HG02763 (cell line): ENCODE results near the gene TIPRL.
"Not testable (repeated sequence)": the region's sequence is repeated elsewhere in the genome, so short reads cannot be mapped to it uniquely, and the experiment has no call there.

ENCODE experiments used
- ATAC-seq: cut with Tn5 transposase; IDR thresholded peaks from one replicate; pipeline ENCODE4 v1.9.1; 2021; ENCODE audit warnings: mild to moderate bottlenecking, moderate library complexity; ENCODE audit not compliant: unreplicated experiment

TIPRL gene

GRCh38 chr1:168207673-168208072 lies 28.9 kb downstream of the TIPRL start:
- not testable (repeated sequence) for ATAC-seq

GRCh38 chr1:168210312-168210711 lies 31.6 kb downstream of the TIPRL start:
- ATAC-seq, result no peak

GRCh38 chr1:168213349-168213748 lies 34.6 kb downstream of the TIPRL start:
- no peak for ATAC-seq

GRCh38 chr1:168216171-168216570 lies 37.4 kb downstream of the TIPRL start:
- ATAC-seq, result no peak

GRCh38 chr1:168217664-168218063 lies 38.9 kb downstream of the TIPRL start:
- ATAC-seq, result no peak

- no peak for ATAC-seq
These were observed 39.9 kb downstream of the TIPRL start for GRCh38 chr1:168218658-168219057.

- ATAC-seq, result no peak
These were observed 41.7 kb downstream of the TIPRL start for GRCh38 chr1:168220470-168220871.

GRCh38 chr1:168221275-168221674 lies 42.5 kb downstream of the TIPRL start:
- no peak for ATAC-seq

- ATAC-seq, result no peak
These were observed 44.5 kb downstream of the TIPRL start for GRCh38 chr1:168223261-168223660.

- ATAC-seq, result no peak
These were observed 45.1 kb downstream of the TIPRL start for GRCh38 chr1:168223681-168224540.

GRCh38 chr1:168224991-168225390 lies 46.2 kb downstream of the TIPRL start:
- no peak for ATAC-seq

- ATAC-seq, result peak; percentile 87
These were observed 46.9 kb downstream of the TIPRL start, which contains the start of gene SFT2D2 for GRCh38 chr1:168225476-168226190. Gene SFT2D2 (plus strand): TSS chr1:168226004. CDS start chr1:168226080, 76 bp downstream.

GRCh38 chr1:168227620-168228019 lies 48.9 kb downstream of the TIPRL start:
- ATAC-seq, result no peak

GRCh38 chr1:168229893-168230292 lies 51.1 kb downstream of the TIPRL start:
- no peak for ATAC-seq

GRCh38 chr1:168230709-168231108 lies 51.9 kb downstream of the TIPRL start:
- ATAC-seq, result no peak

GRCh38 chr1:168234846-168235547 lies 56.2 kb downstream of the TIPRL start:
- peak; percentile 86 for ATAC-seq

GRCh38 chr1:168235548-168235885 lies 56.8 kb downstream of the TIPRL start:
- ATAC-seq, result no peak

GRCh38 chr1:168235937-168236336 lies 57.2 kb downstream of the TIPRL start:
- no peak for ATAC-seq

- ATAC-seq, result no peak
These were observed 58.3 kb downstream of the TIPRL start for GRCh38 chr1:168236836-168237611.

GRCh38 chr1:168243198-168243597 lies 64.4 kb downstream of the TIPRL start:
- ATAC-seq, result no peak
